ENCODE measurements around the gene HNF4A. TPM values are rescaled to one million over a fixed set of nuclear protein-coding genes. Genes with fewer than 3 reads are reported as not detected.

The HNF4A gene
- total and polyA plus RNA-seq, 2 of the 13 experiments (the other 11 are each of a cell fraction or from before 2014, with no cell fraction given): 80.9 to 169 TPM

GRCh38 chr20:44429419-44430269, 74.1 kb downstream of the HNF4A start (continued):
- TF ChIP-seq ZNF280D (CRISPR knock-in tag; IDR thresholded peaks at IDR 0.05) (no peak), AHDC1 (CRISPR knock-in tag; IDR thresholded peaks at IDR 0.05; ENCODE audit: borderline replicate concordance) (no peak), ZNF552 (CRISPR knock-in tag; IDR thresholded peaks at IDR 0.05; ENCODE audit: borderline replicate concordance) (no peak), ZNF333 (CRISPR knock-in tag; IDR thresholded peaks at IDR 0.05; ENCODE audit: borderline replicate concordance) (no peak), ZNF30 (CRISPR knock-in tag; IDR thresholded peaks at IDR 0.05) (no peak), CSRNP1 (CRISPR knock-in tag; IDR thresholded peaks at IDR 0.05) (no peak), ZNF597 (CRISPR knock-in tag; IDR thresholded peaks at IDR 0.05) (no peak), ERF (CRISPR knock-in tag; IDR thresholded peaks at IDR 0.05) (no peak), ZNF850 (CRISPR knock-in tag; conservative IDR thresholded peaks at IDR 0.05) (no peak), ZNF3 (CRISPR knock-in tag; IDR thresholded peaks at IDR 0.05) (no peak)
- TF ChIP-seq, protein P1, sequence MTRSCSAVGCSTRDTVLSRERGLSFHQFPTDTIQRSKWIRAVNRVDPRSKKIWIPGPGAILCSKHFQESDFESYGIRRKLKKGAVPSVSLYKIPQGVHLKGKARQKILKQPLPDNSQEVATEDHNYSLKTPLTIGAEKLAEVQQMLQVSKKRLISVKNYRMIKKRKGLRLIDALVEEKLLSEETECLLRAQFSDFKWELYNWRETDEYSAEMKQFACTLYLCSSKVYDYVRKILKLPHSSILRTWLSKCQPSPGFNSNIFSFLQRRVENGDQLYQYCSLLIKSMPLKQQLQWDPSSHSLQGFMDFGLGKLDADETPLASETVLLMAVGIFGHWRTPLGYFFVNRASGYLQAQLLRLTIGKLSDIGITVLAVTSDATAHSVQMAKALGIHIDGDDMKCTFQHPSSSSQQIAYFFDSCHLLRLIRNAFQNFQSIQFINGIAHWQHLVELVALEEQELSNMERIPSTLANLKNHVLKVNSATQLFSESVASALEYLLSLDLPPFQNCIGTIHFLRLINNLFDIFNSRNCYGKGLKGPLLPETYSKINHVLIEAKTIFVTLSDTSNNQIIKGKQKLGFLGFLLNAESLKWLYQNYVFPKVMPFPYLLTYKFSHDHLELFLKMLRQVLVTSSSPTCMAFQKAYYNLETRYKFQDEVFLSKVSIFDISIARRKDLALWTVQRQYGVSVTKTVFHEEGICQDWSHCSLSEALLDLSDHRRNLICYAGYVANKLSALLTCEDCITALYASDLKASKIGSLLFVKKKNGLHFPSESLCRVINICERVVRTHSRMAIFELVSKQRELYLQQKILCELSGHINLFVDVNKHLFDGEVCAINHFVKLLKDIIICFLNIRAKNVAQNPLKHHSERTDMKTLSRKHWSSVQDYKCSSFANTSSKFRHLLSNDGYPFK (CRISPR knock-in tag; IDR thresholded peaks at IDR 0.05; ENCODE audit: borderline replicate concordance): no peak
